Muscle layer of duodenum (tissue), 2 donors: ENCODE data around the gene BAZ1B.
"Not testable (repeated sequence)": the region's sequence is repeated elsewhere in the genome, so short reads cannot be mapped to it uniquely, and the experiment has no call there.

Source experiments
- H3K27ac ChIP-seq: one replicate; pipeline ENCODE4 v1.7.0; 2013; ENCODE audit warnings: mild to moderate bottlenecking, low read length
- H3K27me3 ChIP-seq: one replicate; pipeline ENCODE4 v1.7.0; 2013; ENCODE audit warnings: low read depth, mild to moderate bottlenecking, control low read depth, low read length
- H3K36me3 ChIP-seq, 2 donors: one replicate each; pipeline ENCODE4 v1.7.0; 2013; ENCODE audit warnings: low read length in 2 of 2, control low read depth in 1 of 2, mild to moderate bottlenecking in 1 of 2; ENCODE audit not compliant: insufficient read depth in 2 of 2, control insufficient read depth in 1 of 2
- H3K4me1 ChIP-seq, 2 donors: one replicate each; pipeline ENCODE4 v1.7.0; 2013; ENCODE audit warnings: low read length in 2 of 2, mild to moderate bottlenecking in 2 of 2, control low read depth in 1 of 2, moderate library complexity in 1 of 2; ENCODE audit not compliant: insufficient read depth in 2 of 2, control insufficient read depth in 1 of 2
- H3K4me3 ChIP-seq, 2 donors: one replicate each; pipeline ENCODE4 v1.7.0; 2013; ENCODE audit warnings: low read length in 2 of 2, low read depth in 1 of 2, mild to moderate bottlenecking in 1 of 2
- H3K9me3 ChIP-seq, 2 donors: one replicate each; pipeline ENCODE4 v1.7.0; 2013; ENCODE audit warnings: low read length in 2 of 2, control low read depth in 1 of 2, mild to moderate bottlenecking in 1 of 2; ENCODE audit not compliant: control insufficient read depth in 1 of 2
- donor health status: healthy.

The BAZ1B gene

GRCh38 chr7:73420016-73420415 is 102.1 kb downstream of the BAZ1B start:
- not testable (repeated sequence) for H3K9me3 ChIP-seq, H3K36me3 ChIP-seq, H3K27me3 ChIP-seq, H3K4me1 ChIP-seq, H3K4me3 ChIP-seq, H3K27ac ChIP-seq

GRCh38 chr7:73418113-73418703 is 103.9 kb downstream of the BAZ1B start:
- Histone ChIP-seq H3K4me1 (no peaks in the 10 kb centered on the region), H3K4me3 (no peak overlapping the region), H3K36me3 (no peaks in the 10 kb centered on the region), H3K9me3 (no peaks in the 10 kb centered on the region), H3K27ac (no peak overlapping the region), H3K27me3 (no peaks in the 10 kb centered on the region)

- H3K4me3 ChIP-seq: not testable (repeated sequence)
Observed at GRCh38 chr7:73410541-73411131, 111.5 kb downstream of the BAZ1B start.

GRCh38 chr7:73404860-73405259 is 117.2 kb downstream of the BAZ1B start:
- H3K4me1 ChIP-seq, H3K27me3 ChIP-seq, H3K4me3 ChIP-seq, H3K9me3 ChIP-seq, H3K36me3 ChIP-seq, H3K27ac ChIP-seq: not testable (repeated sequence)

More at GRCh38 chr7:73410541-73411131, 111.5 kb downstream of the BAZ1B start:
- not testable (repeated sequence) for H3K36me3 ChIP-seq, H3K9me3 ChIP-seq, H3K4me1 ChIP-seq, H3K27ac ChIP-seq, H3K27me3 ChIP-seq

GRCh38 chr7:73399185-73400050 is 122.7 kb downstream of the BAZ1B start:
- not testable (repeated sequence) for H3K27ac ChIP-seq, H3K4me1 ChIP-seq, H3K36me3 ChIP-seq, H3K27me3 ChIP-seq, H3K9me3 ChIP-seq, H3K4me3 ChIP-seq

- no peaks in the 10 kb centered on the region for H3K27me3 ChIP-seq
- no peaks in the 10 kb centered on the region for H3K9me3 ChIP-seq
- H3K4me3 ChIP-seq: no peak overlapping the region
- peaks cover 0 to 9% of the 10 kb centered on the region in 2 donors for H3K4me1 ChIP-seq
- no peak overlapping the region for H3K27ac ChIP-seq
- no peaks in the 10 kb centered on the region for H3K36me3 ChIP-seq
Observed at GRCh38 chr7:73397521-73398281, 124.4 kb downstream of the BAZ1B start.

- H3K9me3 ChIP-seq: no peaks in the 10 kb centered on the region
Observed at GRCh38 chr7:73395538-73396503, 126.3 kb downstream of the BAZ1B start.

GRCh38 chr7:73394422-73394821 is 127.7 kb downstream of the BAZ1B start:
- Histone ChIP-seq H3K27me3 (no peaks in the 10 kb centered on the region), H3K4me3 (no peak overlapping the region)

More at GRCh38 chr7:73395538-73396503, 126.3 kb downstream of the BAZ1B start:
- no peak overlapping the region for H3K27ac ChIP-seq
- peaks cover 0 to 9% of the 10 kb centered on the region in 2 donors for H3K4me1 ChIP-seq
- no peaks in the 10 kb centered on the region for H3K36me3 ChIP-seq
- no peak overlapping the region for H3K4me3 ChIP-seq
- no peaks in the 10 kb centered on the region for H3K27me3 ChIP-seq

GRCh38 chr7:73391396-73391795 is 130.7 kb downstream of the BAZ1B start:
- no peak overlapping the region for H3K27ac ChIP-seq
- no peaks in the 10 kb centered on the region for H3K4me1 ChIP-seq
- no peaks in the 10 kb centered on the region for H3K27me3 ChIP-seq
- no peaks in the 10 kb centered on the region for H3K36me3 ChIP-seq
- H3K4me3 ChIP-seq: no peak overlapping the region
- H3K9me3 ChIP-seq: peaks cover 12 to 32% of the 10 kb centered on the region in 2 donors

More at GRCh38 chr7:73394422-73394821, 127.7 kb downstream of the BAZ1B start:
- Histone ChIP-seq H3K27ac (no peak overlapping the region), H3K4me1 (peaks cover 0 to 9% of the 10 kb centered on the region in 2 donors), H3K36me3 (no peaks in the 10 kb centered on the region), H3K9me3 (peaks cover 4 to 8% of the 10 kb centered on the region in 2 donors)
